H9 (cell line): Measurements from ENCODE around the gene MAP6. TPM values are rescaled to one million over a fixed set of nuclear protein-coding genes. Genes with fewer than 3 reads are reported as not detected.
A peak's percentile ranks its signal among the peaks of the same experiment; 100 is the strongest.

Experiments
- DNase-seq: peaks from one replicate; pipeline ENCODE4 v3.0.0-alpha.2; 2017
- H2AFZ ChIP-seq: one replicate; pipeline ENCODE4 v1.6.1; 2013; ENCODE audit warnings: mild to moderate bottlenecking, low read length, control low read depth, moderate library complexity
- H2AK5ac ChIP-seq: 2 replicates; pipeline ENCODE4 v1.6.1; 2013; ENCODE audit warnings: low read length, control low read depth, mixed read lengths; ENCODE audit not compliant: insufficient read length
- H2BK120ac ChIP-seq: one replicate; pipeline ENCODE4 v1.6.1; 2013; ENCODE audit warnings: low read depth, mild to moderate bottlenecking, low read length, control low read depth, inconsistent platforms; ENCODE audit not compliant: poor library complexity, severe bottlenecking
- H2BK12ac ChIP-seq: 2 replicates; pipeline ENCODE4 v1.6.1; 2013; ENCODE audit warnings: low read length, control low read depth, mixed read lengths, low read depth; ENCODE audit not compliant: insufficient read length
- H2BK15ac ChIP-seq: 2 replicates; pipeline ENCODE4 v1.6.1; 2013; ENCODE audit warnings: low read depth, low read length, control low read depth
- H2BK20ac ChIP-seq: one replicate; pipeline ENCODE4 v1.6.1; 2013; ENCODE audit warnings: low read depth, mild to moderate bottlenecking, low read length, control low read depth, inconsistent platforms; ENCODE audit not compliant: poor library complexity, severe bottlenecking
- H2BK5ac ChIP-seq: 2 replicates; pipeline ENCODE4 v1.6.1; 2013; ENCODE audit warnings: low read length, control low read depth, mixed read lengths; ENCODE audit not compliant: insufficient read length
- H3K14ac ChIP-seq: 2 replicates; pipeline ENCODE4 v1.6.1; 2013; ENCODE audit warnings: low read length, control low read depth; ENCODE audit not compliant: insufficient read depth
- H3K18ac ChIP-seq: 2 replicates; pipeline ENCODE4 v1.6.1; 2013; ENCODE audit warnings: low read depth, mild to moderate bottlenecking, mixed read lengths, low read length, control low read depth; ENCODE audit not compliant: insufficient read length
- H3K23ac ChIP-seq: 2 replicates; pipeline ENCODE4 v1.6.1; 2013; ENCODE audit warnings: low read length, control low read depth, mixed read lengths, low read depth; ENCODE audit not compliant: insufficient read length
- H3K23me2 ChIP-seq: 2 replicates; pipeline ENCODE4 v1.6.1; 2013; ENCODE audit warnings: low read depth, mild to moderate bottlenecking, mixed read lengths, low read length, control low read depth; ENCODE audit not compliant: insufficient read length, poor library complexity, severe bottlenecking
- H3K27ac ChIP-seq: 2 replicates; pipeline ENCODE4 v1.5.1; 2013; ENCODE audit warnings: low read length, control low read depth, mixed read lengths, low read depth; ENCODE audit not compliant: insufficient read length
- H3K27me3 ChIP-seq: 2 replicates; pipeline ENCODE4 v1.6.1; 2013; ENCODE audit warnings: low read length, control low read depth, inconsistent platforms; ENCODE audit not compliant: insufficient read depth
- H3K4ac ChIP-seq: 2 replicates; pipeline ENCODE4 v1.6.1; 2013; ENCODE audit warnings: low read depth, mild to moderate bottlenecking, control low read depth, inconsistent platforms, low read length, moderate library complexity
- H3K4me1 ChIP-seq: 2 replicates; pipeline ENCODE4 v1.6.1; 2013; ENCODE audit warnings: low read length, control low read depth, inconsistent platforms; ENCODE audit not compliant: insufficient read depth
- H3K4me2 ChIP-seq: 2 replicates; pipeline ENCODE4 v1.6.1; 2013; ENCODE audit warnings: low read length, control low read depth, mixed read lengths; ENCODE audit not compliant: insufficient read length, insufficient read depth
- H3K56ac ChIP-seq: 2 replicates; pipeline ENCODE4 v1.6.1; 2013; ENCODE audit warnings: low read depth, mild to moderate bottlenecking, mixed read lengths, low read length, control low read depth; ENCODE audit not compliant: insufficient read length
- H3K79me1 ChIP-seq: 2 replicates; pipeline ENCODE4 v1.6.1; 2013; ENCODE audit warnings: low read depth, mild to moderate bottlenecking, moderate library complexity, low read length, control low read depth, inconsistent platforms; ENCODE audit not compliant: insufficient read depth, poor library complexity, severe bottlenecking
- H3K79me2 ChIP-seq: 2 replicates; pipeline ENCODE4 v1.6.1; 2013; ENCODE audit warnings: low read length, control low read depth, inconsistent platforms; ENCODE audit not compliant: insufficient read depth
- H3K9ac ChIP-seq: 2 replicates; pipeline ENCODE4 v1.6.1; 2013; ENCODE audit warnings: low read length, control low read depth, mixed read lengths; ENCODE audit not compliant: insufficient read length; ENCODE audit errors: extremely low read depth
- H3K9me3 ChIP-seq: one replicate; pipeline ENCODE4 v1.6.1; 2013; ENCODE audit warnings: low read depth, low read length, inconsistent platforms; ENCODE audit not compliant: control insufficient read depth
- H3T11ph ChIP-seq: one replicate; pipeline ENCODE4 v1.6.1; 2013; ENCODE audit warnings: mild to moderate bottlenecking, low read length, control low read depth, inconsistent platforms
- H4K20me1 ChIP-seq: one replicate; pipeline ENCODE4 v1.6.1; 2013; ENCODE audit not compliant: control insufficient read depth, insufficient read length, insufficient read depth
- H4K5ac ChIP-seq: 2 replicates; pipeline ENCODE4 v1.6.1; 2013; ENCODE audit warnings: low read depth, mild to moderate bottlenecking, mixed read lengths, low read length, control low read depth; ENCODE audit not compliant: insufficient read length
- H4K8ac ChIP-seq: replicated peaks from 2 replicates; pipeline ENCODE4 v1.6.1; 2013; ENCODE audit warnings: low read length, control low read depth, mixed read lengths, low read depth; ENCODE audit not compliant: insufficient read length
- H4K91ac ChIP-seq: 2 replicates; pipeline ENCODE4 v1.6.1; 2013; ENCODE audit warnings: low read depth, mild to moderate bottlenecking, moderate library complexity, mixed read lengths, low read length, control low read depth; ENCODE audit not compliant: insufficient read length
- H3K27ac Mint-ChIP-seq, 3 experiments: 2 replicates in 2 of 3; 3 replicates in 1 of 3; pipeline ENCODE4 v1.8.0; 2020 to 2021; ENCODE audit warnings: mixed read lengths in 3 of 3, mild to moderate bottlenecking in 1 of 3, moderate library complexity in 1 of 3
- H3K27me3 Mint-ChIP-seq: 2 replicates; pipeline ENCODE4 v1.8.0; 2021; ENCODE audit warnings: low read depth, mild to moderate bottlenecking, moderate library complexity, mixed read lengths
- H3K36me3 Mint-ChIP-seq, 3 experiments: 2 replicates in 2 of 3; 3 replicates in 1 of 3; pipeline ENCODE4 v1.8.0; 2020 to 2021; ENCODE audit warnings: low read depth in 3 of 3, mixed read lengths in 3 of 3; ENCODE audit not compliant: insufficient read depth in 1 of 3
- H3K4me1 Mint-ChIP-seq, 2 experiments: 2 replicates each; pipeline ENCODE4 v1.8.0; 2020; ENCODE audit warnings: mixed read lengths in 2 of 2
- H3K4me3 Mint-ChIP-seq, 2 experiments: 2 replicates in 1 of 2; 3 replicates in 1 of 2; pipeline ENCODE4 v1.8.0; 2020 to 2021; ENCODE audit warnings: mild to moderate bottlenecking in 2 of 2, mixed read lengths in 2 of 2, moderate library complexity in 1 of 2
- H3K9me3 Mint-ChIP-seq, 2 experiments: 2 replicates in 1 of 2; 3 replicates in 1 of 2; pipeline ENCODE4 v1.8.0; 2020; ENCODE audit warnings: mild to moderate bottlenecking in 2 of 2, mixed read lengths in 2 of 2, moderate library complexity in 1 of 2
- WGBS: extraction: QIAGEN DNeasy Blood & Tissue Kit; methylation state at CpG from one replicate; pipeline ENCODE4 v1.1.7; 2013; ENCODE audit warnings: missing lambda C conversion rate, low lambda C conversion rate, mixed read lengths; ENCODE audit not compliant: insufficient read length; ENCODE audit errors: extremely low coverage; 5-methylcytosine and 5-hydroxymethylcytosine counted together
- total RNA-seq: library from RNA; stranded (reverse); gene quantifications from 2 replicates; pipeline ENCODE4 v1.2.1, GENCODE V29; 2021
- TF ChIP-seq, protein P1 (sequence below): fragments of 200-600 bp; sonication (generic); conservative IDR thresholded peaks from 3 replicates; pipeline ENCODE4 v1.8.0; 2021; ENCODE audit warnings: antibody characterized with exemption, mild to moderate bottlenecking

MAP6 gene
- total RNA-seq, 1 experiment from 2014 or later, result 0.77 TPM

DNA sequence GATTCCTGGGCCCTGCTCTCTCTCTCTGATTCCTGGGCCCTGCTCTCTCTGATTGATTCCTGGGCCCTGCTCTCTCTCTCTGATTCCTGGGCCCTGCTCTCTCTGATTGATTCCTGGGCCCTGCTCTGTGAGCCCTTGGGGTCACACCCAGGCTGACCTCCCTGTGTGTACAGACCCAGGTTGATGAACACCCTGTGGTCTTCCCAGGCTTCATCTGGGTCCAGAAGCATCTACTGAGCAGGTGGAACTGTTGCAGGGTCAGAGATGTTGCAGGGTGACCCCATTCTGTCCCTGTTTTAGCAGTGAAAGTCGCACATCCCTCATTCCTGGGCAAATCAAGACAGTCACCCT, 126.8 kb downstream of the MAP6 start:
- Histone ChIP-seq H4K5ac (no peak overlapping the region), H2BK120ac (no peak overlapping the region), H3K4me2 (no peak overlapping the region), H4K8ac (no peak overlapping the region), H4K20me1 (no peaks in the 10 kb centered on the region), H2BK15ac (no peak overlapping the region), H3K27me3 (no peaks in the 10 kb centered on the region), H3K14ac (no peak overlapping the region), H3K23ac (no peak overlapping the region), H2AFZ (no peak overlapping the region), H3K9ac (no peak overlapping the region), H3K9me3 (no peaks in the 10 kb centered on the region), H2BK20ac (no peak overlapping the region), H3K4ac (no peak overlapping the region), H3K4me1 (no peaks in the 10 kb centered on the region), H4K91ac (no peak overlapping the region), H2AK5ac (no peak overlapping the region), H2BK5ac (no peak overlapping the region), H3K23me2 (no peaks in the 10 kb centered on the region), H2BK12ac (no peak overlapping the region), H3T11ph (no peak overlapping the region), H3K18ac (no peak overlapping the region), H3K79me1 (no peaks in the 10 kb centered on the region), H3K56ac (no peak overlapping the region), H3K27ac (no peak overlapping the region), H3K79me2 (no peaks in the 10 kb centered on the region)
- no peaks in the 10 kb centered on the region for H3K36me3 Mint-ChIP-seq
- WGBS, result no CpG with 5 or more reads among the region's 1 CpG
- H3K27me3 Mint-ChIP-seq, result peaks cover 4% of the 10 kb centered on the region
- H3K4me3 Mint-ChIP-seq, result no peak overlapping the region
- no peaks in the 10 kb centered on the region for H3K9me3 Mint-ChIP-seq
- peak overlapping the region in 1 of 3 experiments; percentile 16; a peak in 1 of 7 replicates for H3K27ac Mint-ChIP-seq
- H3K4me1 Mint-ChIP-seq, result peaks cover 13 to 16% of the 10 kb centered on the region in 2 experiments
- TF ChIP-seq, protein P1, sequence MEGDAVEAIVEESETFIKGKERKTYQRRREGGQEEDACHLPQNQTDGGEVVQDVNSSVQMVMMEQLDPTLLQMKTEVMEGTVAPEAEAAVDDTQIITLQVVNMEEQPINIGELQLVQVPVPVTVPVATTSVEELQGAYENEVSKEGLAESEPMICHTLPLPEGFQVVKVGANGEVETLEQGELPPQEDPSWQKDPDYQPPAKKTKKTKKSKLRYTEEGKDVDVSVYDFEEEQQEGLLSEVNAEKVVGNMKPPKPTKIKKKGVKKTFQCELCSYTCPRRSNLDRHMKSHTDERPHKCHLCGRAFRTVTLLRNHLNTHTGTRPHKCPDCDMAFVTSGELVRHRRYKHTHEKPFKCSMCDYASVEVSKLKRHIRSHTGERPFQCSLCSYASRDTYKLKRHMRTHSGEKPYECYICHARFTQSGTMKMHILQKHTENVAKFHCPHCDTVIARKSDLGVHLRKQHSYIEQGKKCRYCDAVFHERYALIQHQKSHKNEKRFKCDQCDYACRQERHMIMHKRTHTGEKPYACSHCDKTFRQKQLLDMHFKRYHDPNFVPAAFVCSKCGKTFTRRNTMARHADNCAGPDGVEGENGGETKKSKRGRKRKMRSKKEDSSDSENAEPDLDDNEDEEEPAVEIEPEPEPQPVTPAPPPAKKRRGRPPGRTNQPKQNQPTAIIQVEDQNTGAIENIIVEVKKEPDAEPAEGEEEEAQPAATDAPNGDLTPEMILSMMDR, result no peak
- DNase-seq, result no peak
